ENCODE measurements around the gene IFRD2. TPM values are rescaled to one million over a fixed set of nuclear protein-coding genes. Genes with fewer than 3 reads are reported as not detected.

Gene IFRD2
- total and polyA plus RNA-seq, 7 donors = 24.5 to 73.1 (median 51.8) TPM

GRCh38 chr3:50319894-50320625 is 27.8 kb upstream of the IFRD2 start:
- intact Hi-C loops (cut with DNase I) = loop anchor here (2.0 to 10.0 kb wide), 3 partner anchors 21 to 1065 kb away; partner anchors contain the start of genes GNAT1, HYAL3, MANF and NAA80
- no peak for DNase-seq
- Histone ChIP-seq H3K9me3 (no peaks in the 10 kb centered on the region), H3K27ac (peak overlapping the region; percentile 88 to 92 (median 92)), H3K4me3 (peak overlapping the region; percentile 58 to 84 (median 75)), H3K4me1 (peaks cover 0 to 66% (median 59%) of the 10 kb centered on the region in 4 donors), H3K27me3 (no peaks in the 10 kb centered on the region), H3K36me3 (peaks cover 0 to 48% (median 6%) of the 10 kb centered on the region in 4 donors)
- WGBS, 2 donors = 84 to 87% methylated on average over 29 of the region's 29 CpGs
- TF ChIP-seq POLR2AphosphoS5 (IDR thresholded peaks at IDR 0.05) (no peak), POLR2A (IDR thresholded peaks at IDR 0.05) (no peak), EP300 (IDR thresholded peaks at IDR 0.05) (no peak), CTCF (IDR thresholded peaks at IDR 0.05) (no peak)

GRCh38 chr3:50319181-50319893 is 27.1 kb upstream of the IFRD2 start:
- Histone ChIP-seq H3K4me1 (peaks cover 0 to 61% (median 55%) of the 10 kb centered on the region in 4 donors), H3K9me3 (no peaks in the 10 kb centered on the region), H3K36me3 (peaks cover 0 to 45% (median 6%) of the 10 kb centered on the region in 4 donors), H3K27ac (peak overlapping the region in 3 of 4 donors; percentile 13 to 92 (median 30)), H3K27me3 (no peaks in the 10 kb centered on the region), H3K4me3 (peak overlapping the region in 2 of 4 donors; percentile 72 to 84)
- intact Hi-C loops (cut with DNase I) = no loop called here
- no peak for TF ChIP-seq CTCF (IDR thresholded peaks at IDR 0.05)
- TF ChIP-seq EP300 (IDR thresholded peaks at IDR 0.05) = no peak
- TF ChIP-seq POLR2AphosphoS5 (IDR thresholded peaks at IDR 0.05) = no peak
- no peak for TF ChIP-seq POLR2A (IDR thresholded peaks at IDR 0.05)
- WGBS, 2 donors = 90 to 91% methylated on average over 16 of the region's 16 CpGs
- DNase-seq = no peak

GRCh38 chr3:50318615-50319014 is 26.4 kb upstream of the IFRD2 start:
- intact Hi-C loops (cut with DNase I) = no loop called here
- 73 to 75% methylated on average over 10 of the region's 10 CpGs for WGBS, 2 donors
- Histone ChIP-seq H3K27me3 (no peaks in the 10 kb centered on the region), H3K4me3 (no peak overlapping the region), H3K27ac (peak overlapping the region in 2 of 4 donors; percentile 13 to 30), H3K4me1 (peaks cover 0 to 56% (median 52%) of the 10 kb centered on the region in 4 donors), H3K36me3 (peaks cover 0 to 45% (median 6%) of the 10 kb centered on the region in 4 donors), H3K9me3 (no peaks in the 10 kb centered on the region)
- DNase-seq = no peak
- TF ChIP-seq POLR2A (IDR thresholded peaks at IDR 0.05) (no peak), EP300 (IDR thresholded peaks at IDR 0.05) (no peak), POLR2AphosphoS5 (IDR thresholded peaks at IDR 0.05) (no peak), CTCF (IDR thresholded peaks at IDR 0.05) (no peak)

GRCh38 chr3:50318163-50318562 is 25.9 kb upstream of the IFRD2 start:
- 82 to 85% methylated on average over 11 of the region's 11 CpGs for WGBS, 2 donors
- TF ChIP-seq POLR2AphosphoS5 (IDR thresholded peaks at IDR 0.05) = no peak
- TF ChIP-seq CTCF (IDR thresholded peaks at IDR 0.05) = no peak
- TF ChIP-seq EP300 (IDR thresholded peaks at IDR 0.05) = no peak
- TF ChIP-seq POLR2A (IDR thresholded peaks at IDR 0.05) = no peak
- H3K9me3 ChIP-seq = no peaks in the 10 kb centered on the region
- H3K4me3 ChIP-seq = no peak overlapping the region
- no peak for DNase-seq
- intact Hi-C loops (cut with DNase I) = no loop called here
- peak overlapping the region in 2 of 4 donors; percentile 31 to 45 for H3K27ac ChIP-seq
- H3K4me1 ChIP-seq = peaks cover 0 to 56% (median 52%) of the 10 kb centered on the region in 4 donors
- no peaks in the 10 kb centered on the region for H3K27me3 ChIP-seq
- H3K36me3 ChIP-seq = peaks cover 0 to 45% (median 6%) of the 10 kb centered on the region in 4 donors

All from sigmoid colon (tissue), 7 donors.